T-helper 2 cell (primary cell): Measurements from ENCODE around the gene GNG8.
A peak's percentile ranks its signal among the peaks of the same experiment; 100 is the strongest.

ENCODE experiments used
- DNase-seq, 5 experiments: peaks; one replicate each; pipeline versions ENCODE4 v3.0.0 to v3.0.0-alpha.2; 2012 to 2022

The GNG8 gene

DNA sequence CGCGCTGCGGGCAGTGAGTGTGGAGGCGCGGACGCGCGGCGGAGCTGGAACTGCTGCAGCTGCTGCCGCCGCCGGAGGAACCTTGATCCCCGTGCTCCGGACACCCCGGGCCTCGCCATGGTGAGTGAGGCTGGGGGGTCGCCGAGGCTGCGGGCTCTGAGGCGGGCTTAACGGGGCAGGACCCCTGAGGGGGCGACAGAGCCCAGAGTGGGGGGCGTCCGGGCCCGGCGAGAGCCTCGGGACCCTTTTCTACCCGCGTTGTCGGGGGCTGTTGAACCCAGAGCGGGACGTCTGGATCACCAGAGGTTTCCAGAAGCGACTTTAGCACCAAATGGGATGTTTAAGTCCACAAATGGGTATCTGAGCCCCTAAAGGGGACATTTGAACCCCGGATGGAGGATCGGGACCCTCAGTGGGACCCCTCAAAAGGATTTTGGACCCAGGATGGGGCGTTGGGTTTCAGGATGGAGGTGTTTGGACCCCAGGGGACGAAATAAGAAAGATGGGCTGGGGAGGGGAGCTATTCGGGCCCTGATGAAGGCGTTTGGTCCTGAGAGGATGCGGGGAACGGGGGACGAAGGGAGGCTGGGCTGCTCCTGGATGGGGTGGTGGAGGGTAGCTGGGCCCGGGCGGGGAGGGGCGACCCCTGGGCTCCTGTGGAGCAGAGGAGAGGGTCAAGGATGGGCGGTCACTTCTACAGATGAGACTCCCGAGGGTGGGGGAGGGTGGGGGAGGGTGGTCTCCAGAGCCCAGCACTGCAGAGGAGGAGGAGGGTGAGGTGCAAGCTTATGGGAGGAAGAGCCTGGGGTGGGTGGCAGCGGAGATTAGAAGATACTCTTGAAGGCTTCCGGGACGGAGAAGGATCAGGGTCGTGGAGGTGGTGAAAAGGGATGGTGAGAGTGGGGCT lies 34.4 kb downstream of the GNG8 start, which contains the start of gene CALM3:
TSS of gene CALM3 (plus strand) at position 13 of the 907 bp plus-strand sequence. CDS start at position 118, 105 bp downstream.
- peak in 1 of 5 experiments; percentile 38 for DNase-seq

DNA sequence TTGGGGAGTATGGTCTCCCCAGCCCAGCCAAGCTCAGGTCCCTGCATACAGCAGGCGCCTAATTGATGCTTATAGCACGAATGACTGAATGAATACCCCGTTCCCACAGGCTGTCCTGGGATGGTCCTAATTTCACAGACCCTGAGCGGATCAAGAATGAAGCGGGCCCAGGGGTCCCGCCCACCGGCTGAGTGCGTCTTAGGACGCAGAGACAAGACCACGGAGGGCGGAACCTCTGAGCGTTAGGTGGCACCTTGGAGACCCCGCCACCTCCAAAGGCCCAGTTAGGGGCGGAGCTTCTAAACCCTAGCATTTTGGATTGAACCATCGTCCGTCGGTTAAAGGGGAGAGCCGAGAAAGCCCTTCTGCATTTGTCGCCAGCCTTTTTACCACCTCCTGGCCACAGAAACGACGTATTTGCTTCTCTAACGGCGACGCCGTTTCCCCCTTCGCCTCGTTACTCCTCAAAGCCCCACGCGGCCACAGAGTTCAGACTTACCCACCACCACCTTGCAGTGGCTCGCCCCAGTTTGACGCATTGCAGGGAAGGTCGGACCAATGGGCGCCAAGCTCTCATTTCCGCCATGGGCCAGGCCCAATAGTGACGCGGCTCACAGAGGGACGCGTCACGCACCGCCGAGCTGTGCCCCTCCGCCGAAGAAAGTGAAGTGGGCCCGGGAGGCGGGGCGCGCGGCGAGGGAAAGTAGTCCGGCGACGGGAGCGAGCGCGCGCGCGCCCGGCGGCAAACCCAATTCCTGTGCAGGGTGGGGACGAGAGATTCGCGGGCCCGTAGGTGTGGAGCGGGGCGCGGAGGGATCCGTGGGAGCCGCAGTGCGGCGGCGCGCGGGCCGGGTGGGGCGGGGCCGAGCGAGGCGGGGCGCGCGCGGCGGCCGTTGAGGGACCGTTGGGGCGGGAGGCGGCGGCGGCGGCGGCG lies 35.4 kb downstream of the GNG8 start:
- DNase-seq: peak; percentile 93 to 99 (median 96)

DNA sequence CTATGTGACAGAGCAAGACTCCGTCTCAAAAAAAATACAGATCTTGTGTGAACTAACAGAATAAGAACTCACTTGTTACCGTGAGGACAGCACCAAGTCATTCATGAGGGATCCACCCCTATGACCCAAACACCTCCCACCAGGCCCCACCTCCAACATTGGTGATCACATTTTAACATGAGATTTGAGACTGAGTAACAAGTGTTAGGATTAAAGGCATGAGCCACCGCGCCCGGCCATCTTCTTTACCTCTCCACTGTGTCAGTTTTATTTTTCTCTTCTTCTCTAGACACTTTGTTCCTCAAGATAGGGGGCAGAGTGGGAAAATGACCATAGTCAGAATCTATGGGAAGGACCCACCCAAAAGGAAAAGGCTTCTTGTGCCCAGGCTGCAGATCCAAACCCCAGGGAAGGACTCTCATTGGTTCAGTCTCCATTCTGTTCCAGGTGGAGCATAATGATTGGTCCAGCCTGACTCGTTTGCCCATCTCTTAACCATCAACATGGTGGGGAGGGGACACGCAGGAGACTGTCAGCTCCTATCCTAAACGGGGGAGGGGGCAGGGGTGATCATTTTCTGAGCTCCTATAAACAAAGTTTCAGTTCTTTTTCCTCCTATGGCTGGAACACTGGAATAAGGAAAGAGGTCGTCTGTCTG lies 36.2 kb downstream of the GNG8 start:
- peak in 1 of 5 experiments; percentile 40 for DNase-seq

- no peak for DNase-seq
Measured at GRCh38 chr19:46598372-46598917, 37.6 kb downstream of the GNG8 start.

DNA sequence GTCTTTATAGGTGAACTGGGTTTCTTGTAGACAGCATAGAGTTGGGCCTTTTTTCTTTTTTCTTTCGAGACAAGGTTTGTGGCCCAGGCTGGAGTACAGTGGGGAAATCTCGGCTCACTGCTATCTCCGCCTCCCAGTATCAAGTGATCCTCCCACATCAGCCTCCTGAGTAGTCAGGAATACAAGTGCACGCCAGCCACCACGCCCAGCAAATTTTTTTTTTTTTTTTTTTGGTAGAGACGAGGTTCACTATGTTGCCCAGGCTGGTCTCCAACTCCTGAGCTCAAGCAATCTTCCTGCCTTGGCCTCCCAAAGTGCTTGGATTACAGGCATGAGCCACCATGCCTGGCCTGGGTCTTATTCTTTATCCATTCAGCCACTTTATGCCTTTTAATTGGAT lies 40.0 kb downstream of the GNG8 start:
- no peak for DNase-seq

DNA sequence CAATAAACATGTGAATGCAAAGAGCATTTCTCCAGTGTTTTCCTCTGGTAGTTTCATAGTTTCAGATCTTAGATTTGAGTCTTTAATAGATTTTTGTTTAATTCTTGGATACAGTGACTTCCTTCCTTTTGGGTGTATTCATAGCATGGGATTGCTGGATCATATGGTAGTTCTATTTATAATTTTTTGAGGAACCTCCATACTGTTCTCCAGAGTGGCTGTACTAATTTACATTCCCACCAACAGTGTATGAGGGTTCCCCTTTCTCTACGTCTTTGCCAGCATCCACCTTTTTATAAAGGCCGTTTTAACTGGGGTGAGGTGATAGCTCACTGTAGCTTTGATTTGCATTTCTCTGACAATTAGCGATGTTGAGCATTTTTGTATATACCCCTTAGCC lies 44.1 kb downstream of the GNG8 start:
- DNase-seq: no peak

DNA sequence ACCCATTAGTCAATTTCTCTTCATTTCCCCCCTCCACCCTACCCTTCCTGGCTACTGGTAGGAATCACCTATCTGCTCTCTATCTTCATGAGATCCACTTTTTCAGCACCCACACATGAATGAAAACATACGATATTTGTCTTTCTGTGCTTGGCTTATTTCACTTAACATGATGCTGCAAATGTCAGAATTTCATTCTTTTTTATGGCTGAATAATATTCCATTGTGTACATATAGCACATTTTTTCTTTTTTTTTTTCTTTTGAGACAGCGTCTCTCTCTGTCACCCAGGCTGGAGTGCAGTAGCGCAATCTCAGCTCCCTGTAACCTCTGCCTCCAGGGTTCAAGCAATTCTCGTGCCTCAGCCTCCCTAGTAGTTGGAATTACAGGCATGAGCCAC lies 44.7 kb downstream of the GNG8 start:
- no peak for DNase-seq

DNA sequence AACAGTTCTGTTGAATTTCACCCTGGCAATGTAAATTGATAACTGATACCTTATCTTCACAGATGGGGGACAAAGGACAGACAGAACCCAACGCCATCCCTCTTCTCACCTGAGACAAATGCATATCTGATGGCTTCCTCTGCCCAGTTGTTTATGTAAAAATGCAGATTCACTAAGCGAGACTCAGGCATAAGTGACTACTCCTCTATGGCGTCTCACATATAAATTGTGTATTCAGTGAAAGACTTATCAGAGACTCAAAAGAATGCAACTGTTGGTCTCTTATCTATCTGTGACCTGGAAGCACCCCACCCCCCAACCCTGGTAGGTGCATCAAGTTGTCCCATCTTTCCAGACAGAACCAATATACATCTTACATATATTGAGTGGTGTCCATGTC lies 48.1 kb downstream of the GNG8 start:
- no peak for DNase-seq

GRCh38 chr19:46586294-46586693 lies 49.7 kb downstream of the GNG8 start:
- DNase-seq: no peak

DNA sequence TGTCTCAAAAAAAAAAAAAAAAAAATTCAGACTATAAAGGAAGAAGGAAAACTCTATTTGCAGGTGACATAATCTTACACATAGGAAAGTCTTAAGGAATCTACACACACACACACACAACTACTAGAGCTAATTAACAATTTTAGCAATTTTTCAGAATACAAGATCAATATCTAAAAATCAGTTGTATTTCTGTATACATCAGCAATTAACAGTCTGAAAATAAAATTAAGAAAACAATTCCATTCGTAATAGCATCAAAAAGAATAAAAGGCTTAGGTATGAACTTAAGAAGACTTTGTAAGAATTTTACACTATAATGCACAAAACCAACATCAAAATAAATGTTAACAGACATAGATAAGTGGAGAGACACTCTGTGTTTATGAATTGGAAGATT lies 50.5 kb downstream of the GNG8 start:
- no peak for DNase-seq
